ENCODE data around the gene CYB5RL. TPM values are rescaled to one million over a fixed set of nuclear protein-coding genes. Genes with fewer than 3 reads are reported as not detected.

Gene CYB5RL
- 10 to 100 TPM in 1 of 2 donors, 1 to 10 TPM in 1; 8.4 to 14.0 TPM for total RNA-seq

GRCh38 chr1:54199765-54200518, at the start of gene CYB5RL, which contains the start of gene MRPL37:
CYB5RL (minus strand) TSS chr1:54200030; CDS start chr1:54195616, 4,414 bp downstream.
MRPL37 (plus strand) TSS chr1:54200167; CDS start chr1:54200244, 77 bp downstream.
- Mint-ChIP-seq H3K9me3 (no peaks in the 10 kb centered on the region), H3K27ac (peak within 1 kb of the TSS; percentile 94), H3K4me1 (ENCODE audit: low read depth) (peaks cover 31% of the 10 kb centered on the region), H3K36me3 (ENCODE audit: insufficient read depth in 2 of 2) (peaks cover 5 to 7% of the 10 kb centered on the region in 2 donors), H3K4me3 (peak within 1 kb of the TSS; percentile 93 to 96), H3K27me3 (ENCODE audit: low read depth) (no peaks in the 10 kb centered on the region)
- DNase-seq: peak; percentile 91 to 95
- ATAC-seq (replicated peaks in 1 of 2): peak; percentile 97

GRCh38 chr1:54248966-54249365, 49.1 kb upstream of the CYB5RL start:
- H3K4me3 Mint-ChIP-seq: no peak overlapping the region
- ATAC-seq (replicated peaks in 1 of 2): no peak
- no peaks in the 10 kb centered on the region for H3K36me3 Mint-ChIP-seq (ENCODE audit: insufficient read depth in 2 of 2)
- H3K4me1 Mint-ChIP-seq (ENCODE audit: low read depth): no peaks in the 10 kb centered on the region
- no peaks in the 10 kb centered on the region for H3K27me3 Mint-ChIP-seq (ENCODE audit: low read depth)
- H3K27ac Mint-ChIP-seq: peak overlapping the region; percentile 16
- DNase-seq: no peak
- H3K9me3 Mint-ChIP-seq: no peaks in the 10 kb centered on the region

GRCh38 chr1:54247863-54248515, 48.2 kb upstream of the CYB5RL start:
- H3K27me3 Mint-ChIP-seq (ENCODE audit: low read depth): no peaks in the 10 kb centered on the region
- H3K36me3 Mint-ChIP-seq (ENCODE audit: insufficient read depth in 2 of 2): no peaks in the 10 kb centered on the region
- H3K4me1 Mint-ChIP-seq (ENCODE audit: low read depth): no peaks in the 10 kb centered on the region
- DNase-seq: no peak
- no peak overlapping the region for H3K4me3 Mint-ChIP-seq
- ATAC-seq (replicated peaks in 1 of 2): no peak
- H3K27ac Mint-ChIP-seq: no peak overlapping the region
- no peaks in the 10 kb centered on the region for H3K9me3 Mint-ChIP-seq

DNA sequence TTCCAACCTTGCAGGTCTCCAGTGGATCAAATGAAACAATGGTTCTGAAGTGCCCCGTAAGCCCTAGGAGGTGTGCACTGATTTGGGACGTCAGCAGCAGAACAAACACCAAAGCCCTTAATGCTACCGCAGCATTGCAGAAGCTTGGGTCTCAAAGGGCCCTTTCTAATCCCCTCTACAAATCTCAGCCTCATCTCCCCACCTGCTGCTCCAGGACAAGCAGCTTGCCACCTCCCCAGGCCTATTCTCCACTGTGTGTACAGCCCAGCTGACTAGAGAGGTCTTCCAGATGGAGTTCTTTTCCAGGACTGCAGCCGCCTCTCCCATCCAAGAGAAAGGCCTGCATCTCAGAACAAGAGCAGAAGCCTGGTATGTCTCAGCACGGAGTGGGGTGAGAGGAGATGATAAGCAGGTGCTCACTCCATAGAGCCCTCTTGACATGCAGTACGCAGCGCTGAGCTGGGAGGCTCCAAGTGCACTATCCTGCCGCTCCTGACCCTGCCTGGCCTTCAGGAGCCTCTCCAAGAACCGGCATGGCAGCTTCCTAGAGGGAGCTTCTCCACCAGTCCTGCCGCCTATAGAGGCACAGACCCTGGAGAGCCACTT, 46.4 kb upstream of the CYB5RL start:
- H3K9me3 Mint-ChIP-seq: no peaks in the 10 kb centered on the region
- ATAC-seq (replicated peaks in 1 of 2) (no peak), DNase-seq (no peak)
- no peaks in the 10 kb centered on the region for H3K27me3 Mint-ChIP-seq (ENCODE audit: low read depth)
- H3K36me3 Mint-ChIP-seq (ENCODE audit: insufficient read depth in 2 of 2): no peaks in the 10 kb centered on the region
- H3K4me3 Mint-ChIP-seq: no peak overlapping the region
- no peak overlapping the region for H3K27ac Mint-ChIP-seq
- H3K4me1 Mint-ChIP-seq (ENCODE audit: low read depth): no peaks in the 10 kb centered on the region

DNA sequence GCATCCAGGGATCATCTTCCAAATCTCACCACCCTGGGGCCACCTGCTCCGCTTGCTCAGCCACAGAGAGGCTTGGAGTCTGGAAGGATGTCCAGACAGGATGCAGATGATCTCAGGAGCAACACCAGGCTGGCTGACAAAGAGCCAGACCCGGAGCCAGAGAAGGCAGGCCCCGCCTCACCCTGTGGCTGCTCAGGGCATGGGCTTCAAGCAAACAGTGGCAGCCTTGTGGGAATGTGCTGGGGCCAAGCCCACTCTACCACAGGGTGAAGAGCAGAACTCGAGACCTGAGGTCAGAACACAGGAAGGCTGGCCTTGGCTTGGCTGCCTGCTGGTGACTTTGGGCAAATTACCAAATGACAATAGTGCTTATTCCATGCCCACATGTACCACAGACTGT, 45.7 kb upstream of the CYB5RL start:
- H3K9me3 Mint-ChIP-seq: no peaks in the 10 kb centered on the region
- DNase-seq (no peak), ATAC-seq (replicated peaks in 1 of 2) (no peak)
- H3K27ac Mint-ChIP-seq: no peak overlapping the region
- no peak overlapping the region for H3K4me3 Mint-ChIP-seq
- H3K27me3 Mint-ChIP-seq (ENCODE audit: low read depth): no peaks in the 10 kb centered on the region
- H3K4me1 Mint-ChIP-seq (ENCODE audit: low read depth): no peaks in the 10 kb centered on the region
- no peaks in the 10 kb centered on the region for H3K36me3 Mint-ChIP-seq (ENCODE audit: insufficient read depth in 2 of 2)

- Mint-ChIP-seq H3K4me1 (ENCODE audit: low read depth) (no peaks in the 10 kb centered on the region), H3K9me3 (no peaks in the 10 kb centered on the region), H3K4me3 (no peak overlapping the region), H3K27ac (no peak overlapping the region), H3K36me3 (ENCODE audit: insufficient read depth in 2 of 2) (no peaks in the 10 kb centered on the region), H3K27me3 (ENCODE audit: low read depth) (no peaks in the 10 kb centered on the region)
- ATAC-seq (replicated peaks in 1 of 2) (no peak), DNase-seq (no peak)
Observed at GRCh38 chr1:54244655-54245054, 44.8 kb upstream of the CYB5RL start.

DNA sequence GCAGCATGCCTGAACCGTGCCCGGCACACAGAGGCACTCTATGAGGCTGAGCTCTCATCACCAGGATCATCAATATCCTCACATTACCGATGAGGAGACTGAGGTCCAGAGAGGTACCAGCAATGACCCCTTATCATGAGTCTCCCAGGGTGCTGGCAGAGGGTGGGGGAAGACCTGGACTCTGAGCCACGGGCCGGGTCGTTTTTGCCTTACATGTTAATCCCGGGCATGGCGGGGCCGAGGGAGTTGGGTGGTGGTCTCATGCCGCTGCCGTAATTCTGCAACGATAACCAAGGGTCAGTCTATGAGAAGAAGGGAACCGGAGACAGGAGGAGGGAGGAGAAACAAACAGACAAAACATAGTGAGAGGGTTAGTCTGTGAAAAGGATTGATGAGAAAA, 43.2 kb upstream of the CYB5RL start:
- H3K4me3 Mint-ChIP-seq: no peak overlapping the region
- no peak overlapping the region for H3K27ac Mint-ChIP-seq
- DNase-seq (no peak), ATAC-seq (replicated peaks in 1 of 2) (no peak)
- no peaks in the 10 kb centered on the region for H3K27me3 Mint-ChIP-seq (ENCODE audit: low read depth)
- no peaks in the 10 kb centered on the region for H3K4me1 Mint-ChIP-seq (ENCODE audit: low read depth)
- no peaks in the 10 kb centered on the region for H3K36me3 Mint-ChIP-seq (ENCODE audit: insufficient read depth in 2 of 2)
- no peaks in the 10 kb centered on the region for H3K9me3 Mint-ChIP-seq

DNA sequence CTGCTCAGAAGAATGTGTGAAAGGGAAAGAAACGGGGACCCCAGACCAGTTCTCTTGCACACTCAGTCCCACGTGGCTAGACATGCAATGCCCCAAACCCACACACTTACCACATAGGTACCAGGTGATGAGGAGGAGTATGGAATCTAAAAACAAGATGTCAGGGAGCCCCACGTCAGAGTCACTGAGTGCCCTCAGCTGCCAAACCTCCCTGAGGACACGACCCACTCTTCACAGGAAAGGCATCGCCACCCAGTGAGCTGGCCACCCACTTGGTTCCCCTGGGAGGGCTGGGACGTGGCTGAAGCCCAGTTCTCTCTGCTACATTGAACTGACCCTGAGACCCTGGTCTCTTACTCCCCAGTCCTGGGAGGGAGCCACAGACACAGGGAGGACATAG, 41.5 kb upstream of the CYB5RL start:
- ATAC-seq (replicated peaks in 1 of 2) (no peak), DNase-seq (no peak)
- Mint-ChIP-seq H3K9me3 (no peaks in the 10 kb centered on the region), H3K27me3 (ENCODE audit: low read depth) (no peaks in the 10 kb centered on the region), H3K36me3 (ENCODE audit: insufficient read depth in 2 of 2) (peaks cover 2 to 4% of the 10 kb centered on the region in 2 donors), H3K4me3 (no peak overlapping the region), H3K4me1 (ENCODE audit: low read depth) (peaks cover 9% of the 10 kb centered on the region), H3K27ac (no peak overlapping the region)

DNA sequence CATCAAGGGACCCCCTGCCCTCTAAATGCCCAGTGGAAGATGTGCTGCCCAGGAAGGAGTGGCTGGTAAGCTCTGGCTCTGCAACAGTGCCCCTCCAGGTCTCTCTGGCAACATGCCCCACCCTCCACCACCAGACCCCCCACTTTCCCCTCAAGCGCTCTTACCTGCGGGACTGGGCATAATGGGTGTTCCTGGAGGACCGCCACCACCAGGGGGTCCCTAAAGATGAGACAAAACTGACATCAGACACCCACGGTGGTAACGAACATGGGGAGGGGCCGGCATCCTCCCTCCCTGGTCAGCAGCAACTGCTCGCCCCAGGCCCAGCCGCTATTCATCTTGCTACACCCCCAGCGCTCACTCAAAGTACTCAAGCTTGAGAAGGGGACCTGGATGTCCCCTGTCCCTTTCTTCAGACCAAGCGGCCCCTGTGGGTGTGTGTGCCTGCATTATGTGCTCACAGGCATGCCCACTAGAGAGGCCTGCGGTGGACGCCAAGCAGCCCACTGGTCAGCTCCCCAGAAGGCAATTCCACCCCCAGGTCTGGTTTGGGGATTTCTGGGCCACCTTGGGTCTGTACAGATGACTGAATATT, 41.0 kb upstream of the CYB5RL start:
- no peaks in the 10 kb centered on the region for H3K27me3 Mint-ChIP-seq (ENCODE audit: low read depth)

GRCh38 chr1:54239631-54240031, 39.8 kb upstream of the CYB5RL start:
- no peak for ATAC-seq (replicated peaks in 1 of 2)
- H3K36me3 Mint-ChIP-seq (ENCODE audit: insufficient read depth in 2 of 2): peaks cover 2 to 4% of the 10 kb centered on the region in 2 donors
- H3K4me3 Mint-ChIP-seq: no peak overlapping the region
- H3K4me1 Mint-ChIP-seq (ENCODE audit: low read depth): peaks cover 9% of the 10 kb centered on the region
- no peak overlapping the region for H3K27ac Mint-ChIP-seq
- no peak for DNase-seq
- no peaks in the 10 kb centered on the region for H3K27me3 Mint-ChIP-seq (ENCODE audit: low read depth)
- no peaks in the 10 kb centered on the region for H3K9me3 Mint-ChIP-seq

More for the DNA sequence above, 41.0 kb upstream of the CYB5RL start:
- ATAC-seq (replicated peaks in 1 of 2) (peak in 1 of 2 donors; percentile 25), DNase-seq (no peak)
- H3K27ac Mint-ChIP-seq: no peak overlapping the region
- no peaks in the 10 kb centered on the region for H3K9me3 Mint-ChIP-seq
- H3K4me3 Mint-ChIP-seq: no peak overlapping the region
- H3K4me1 Mint-ChIP-seq (ENCODE audit: low read depth): peaks cover 9% of the 10 kb centered on the region
- peaks cover 2 to 4% of the 10 kb centered on the region in 2 donors for H3K36me3 Mint-ChIP-seq (ENCODE audit: insufficient read depth in 2 of 2)

GRCh38 chr1:54239035-54239383, 39.2 kb upstream of the CYB5RL start:
- DNase-seq: no peak
- H3K4me3 Mint-ChIP-seq: no peak overlapping the region
- no peaks in the 10 kb centered on the region for H3K27me3 Mint-ChIP-seq (ENCODE audit: low read depth)
- no peak overlapping the region for H3K27ac Mint-ChIP-seq
- H3K9me3 Mint-ChIP-seq: no peaks in the 10 kb centered on the region
- no peak for ATAC-seq (replicated peaks in 1 of 2)
- H3K36me3 Mint-ChIP-seq (ENCODE audit: insufficient read depth in 2 of 2): peaks cover 2 to 4% of the 10 kb centered on the region in 2 donors
- H3K4me1 Mint-ChIP-seq (ENCODE audit: low read depth): peaks cover 9% of the 10 kb centered on the region

- H3K9me3 Mint-ChIP-seq: no peaks in the 10 kb centered on the region
- ATAC-seq (replicated peaks in 1 of 2) (no peak), DNase-seq (no peak)
- H3K27me3 Mint-ChIP-seq (ENCODE audit: low read depth): no peaks in the 10 kb centered on the region
- peaks cover 2 to 4% of the 10 kb centered on the region in 2 donors for H3K36me3 Mint-ChIP-seq (ENCODE audit: insufficient read depth in 2 of 2)
- H3K27ac Mint-ChIP-seq: no peak overlapping the region
- H3K4me3 Mint-ChIP-seq: no peak overlapping the region
- H3K4me1 Mint-ChIP-seq (ENCODE audit: low read depth): peaks cover 9% of the 10 kb centered on the region
Observed at GRCh38 chr1:54238353-54239034, 38.7 kb upstream of the CYB5RL start.

DNA sequence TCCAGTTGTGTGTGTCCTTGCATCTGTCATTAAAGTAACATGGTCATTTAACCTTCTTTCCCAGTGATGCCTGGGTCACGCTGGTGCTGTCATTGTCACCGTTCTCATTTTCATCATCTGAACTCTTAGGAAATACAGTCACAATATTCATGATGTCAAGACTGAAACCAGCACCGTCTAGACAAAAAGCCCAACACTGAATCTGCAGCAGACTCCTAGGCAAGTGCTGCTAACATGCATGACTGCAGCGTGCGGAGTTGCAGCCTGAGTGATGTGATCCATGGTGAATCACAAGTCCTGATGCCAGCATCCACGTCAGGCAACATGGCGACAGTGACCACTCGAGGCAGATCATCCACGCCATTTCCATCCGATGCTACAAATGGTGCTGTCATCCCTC, 37.8 kb upstream of the CYB5RL start:
- H3K36me3 Mint-ChIP-seq (ENCODE audit: insufficient read depth in 2 of 2): peaks cover 2 to 4% of the 10 kb centered on the region in 2 donors

More for the DNA sequence above, 37.8 kb upstream of the CYB5RL start:
- no peaks in the 10 kb centered on the region for H3K9me3 Mint-ChIP-seq
- no peak overlapping the region for H3K27ac Mint-ChIP-seq
- peaks cover 9% of the 10 kb centered on the region for H3K4me1 Mint-ChIP-seq (ENCODE audit: low read depth)
- H3K27me3 Mint-ChIP-seq (ENCODE audit: low read depth): no peaks in the 10 kb centered on the region
- ATAC-seq (replicated peaks in 1 of 2) (no peak), DNase-seq (no peak)
- no peak overlapping the region for H3K4me3 Mint-ChIP-seq

All from activated T-cell treated with anti-CD3 and anti-CD28 coated beads, Interleukin-2, amount 50 U/mL, for 72 hours (primary cell).